ENCODE measurements around the gene ADSS1.

DNA sequence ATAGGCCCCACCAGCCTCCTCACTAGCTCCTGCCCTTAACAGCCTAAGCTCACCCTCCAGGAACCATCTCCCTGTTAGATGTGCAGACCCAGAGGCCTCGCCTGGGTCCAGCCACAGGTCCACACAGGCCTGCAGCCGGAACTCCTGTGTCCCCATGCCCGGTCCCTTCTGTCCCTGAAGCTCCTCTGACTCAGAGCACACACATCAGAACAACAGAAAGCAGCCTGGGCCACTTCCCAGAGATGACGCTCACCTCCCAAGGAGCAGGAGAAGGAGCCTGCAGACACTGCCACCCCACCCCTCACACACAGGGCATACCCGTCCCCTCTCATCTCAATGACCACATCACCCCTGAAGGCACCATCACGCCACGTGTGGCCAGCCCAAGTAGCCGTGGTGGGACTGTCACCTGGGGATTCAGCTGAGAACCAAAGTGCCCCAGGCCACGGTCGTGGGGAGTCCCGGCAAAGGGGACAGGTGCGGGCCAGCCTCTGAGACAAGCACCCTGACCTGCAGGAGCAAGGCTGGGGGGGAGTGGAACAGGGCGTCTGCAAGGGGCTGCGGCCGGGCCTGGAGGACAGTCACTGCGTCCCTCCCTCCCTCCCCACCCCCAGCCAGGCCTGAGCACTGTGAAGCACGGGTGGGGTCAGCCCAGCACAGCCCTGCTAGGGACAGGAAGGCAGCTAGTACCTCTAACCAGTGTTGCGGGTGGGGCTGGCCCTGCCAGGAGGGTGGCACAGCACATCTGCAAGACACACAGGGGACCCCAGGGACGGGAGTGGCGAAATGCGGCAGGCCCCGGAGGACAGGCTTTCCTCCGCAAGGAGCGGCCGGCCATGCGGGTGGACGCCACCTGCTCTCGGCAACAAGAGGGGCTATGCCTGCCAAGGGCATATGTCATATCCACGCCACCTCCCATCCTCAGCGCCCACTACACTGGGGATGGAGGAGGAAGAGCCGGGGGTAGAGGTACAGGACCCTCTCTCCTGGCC, 66.0 kb downstream of the ADSS1 start:
- TF ChIP-seq CTCF (IDR thresholded peaks at IDR 0.05; ENCODE audit: low read depth, low read length, missing input control) (no peak), TAF1 (conservative IDR thresholded peaks at IDR 0.05) (no peak), RAD21 (IDR thresholded peaks at IDR 0.05) (no peak), YY1 (IDR thresholded peaks at IDR 0.05) (no peak), MAX (IDR thresholded peaks at IDR 0.05) (no peak), EGR1 (IDR thresholded peaks at IDR 0.05; ENCODE audit: low read depth in 2 of 2) (no peak), ATF3 (IDR thresholded peaks at IDR 0.05) (no peak), JUND (IDR thresholded peaks at IDR 0.05) (no peak), RXRA (IDR thresholded peaks at IDR 0.05) (no peak), SP1 (IDR thresholded peaks at IDR 0.05) (no peak), HNF4A (conservative IDR thresholded peaks at IDR 0.05) (no peak), GABPA (IDR thresholded peaks at IDR 0.05 in 1 of 2, conservative IDR thresholded peaks at IDR 0.05 in 1 of 2) (no peak), FOXA2 (IDR thresholded peaks at IDR 0.05) (no peak)
- TF ChIP-seq, protein P1, sequence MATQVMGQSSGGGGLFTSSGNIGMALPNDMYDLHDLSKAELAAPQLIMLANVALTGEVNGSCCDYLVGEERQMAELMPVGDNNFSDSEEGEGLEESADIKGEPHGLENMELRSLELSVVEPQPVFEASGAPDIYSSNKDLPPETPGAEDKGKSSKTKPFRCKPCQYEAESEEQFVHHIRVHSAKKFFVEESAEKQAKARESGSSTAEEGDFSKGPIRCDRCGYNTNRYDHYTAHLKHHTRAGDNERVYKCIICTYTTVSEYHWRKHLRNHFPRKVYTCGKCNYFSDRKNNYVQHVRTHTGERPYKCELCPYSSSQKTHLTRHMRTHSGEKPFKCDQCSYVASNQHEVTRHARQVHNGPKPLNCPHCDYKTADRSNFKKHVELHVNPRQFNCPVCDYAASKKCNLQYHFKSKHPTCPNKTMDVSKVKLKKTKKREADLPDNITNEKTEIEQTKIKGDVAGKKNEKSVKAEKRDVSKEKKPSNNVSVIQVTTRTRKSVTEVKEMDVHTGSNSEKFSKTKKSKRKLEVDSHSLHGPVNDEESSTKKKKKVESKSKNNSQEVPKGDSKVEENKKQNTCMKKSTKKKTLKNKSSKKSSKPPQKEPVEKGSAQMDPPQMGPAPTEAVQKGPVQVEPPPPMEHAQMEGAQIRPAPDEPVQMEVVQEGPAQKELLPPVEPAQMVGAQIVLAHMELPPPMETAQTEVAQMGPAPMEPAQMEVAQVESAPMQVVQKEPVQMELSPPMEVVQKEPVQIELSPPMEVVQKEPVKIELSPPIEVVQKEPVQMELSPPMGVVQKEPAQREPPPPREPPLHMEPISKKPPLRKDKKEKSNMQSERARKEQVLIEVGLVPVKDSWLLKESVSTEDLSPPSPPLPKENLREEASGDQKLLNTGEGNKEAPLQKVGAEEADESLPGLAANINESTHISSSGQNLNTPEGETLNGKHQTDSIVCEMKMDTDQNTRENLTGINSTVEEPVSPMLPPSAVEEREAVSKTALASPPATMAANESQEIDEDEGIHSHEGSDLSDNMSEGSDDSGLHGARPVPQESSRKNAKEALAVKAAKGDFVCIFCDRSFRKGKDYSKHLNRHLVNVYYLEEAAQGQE (IDR thresholded peaks at IDR 0.05), result no peak
